Measurements from ENCODE around the gene CUL4A. TPM values are rescaled to one million over a fixed set of nuclear protein-coding genes. Genes with fewer than 3 reads are reported as not detected.

CUL4A gene
- total and polyA plus RNA-seq, 8 donors: 18.1 to 33.4 (median 28.9) TPM

- no peak for DNase-seq
- no peak overlapping the region for H3K27ac ChIP-seq
- no peak for ATAC-seq
- WGBS, 2 donors: 83 to 89% methylated on average over 5 of the region's 5 CpGs
- intact Hi-C loops (cut with DNase I): no loop called here
- no peak overlapping the region for H3K4me3 ChIP-seq
- no peak for TF ChIP-seq CTCF (IDR thresholded peaks at IDR 0.05)
- no peaks in the 10 kb centered on the region for H3K27me3 ChIP-seq
- no peaks in the 10 kb centered on the region for H3K36me3 ChIP-seq
- H3K4me1 ChIP-seq: peaks cover 10 to 21% (median 15%) of the 10 kb centered on the region in 3 donors
- FAIRE-seq: no peak
- no peaks in the 10 kb centered on the region for H3K9me3 ChIP-seq
These were observed 5.1 kb upstream of the CUL4A start for GRCh38 chr13:113204378-113204734.

GRCh38 chr13:113205428-113205931 lies 3.9 kb upstream of the CUL4A start:
- 64 to 85% methylated on average over 5 of the region's 5 CpGs for WGBS, 2 donors
- no peak for ATAC-seq
- no peak for DNase-seq
- Histone ChIP-seq H3K27ac (no peak overlapping the region), H3K4me3 (no peak overlapping the region), H3K36me3 (no peaks in the 10 kb centered on the region), H3K4me1 (peaks cover 15 to 21% (median 16%) of the 10 kb centered on the region in 3 donors), H3K9me3 (no peaks in the 10 kb centered on the region), H3K27me3 (no peaks in the 10 kb centered on the region)
- intact Hi-C loops (cut with DNase I): no loop called here
- FAIRE-seq: no peak
- no peak for TF ChIP-seq CTCF (IDR thresholded peaks at IDR 0.05)

GRCh38 chr13:113207460-113207859 lies 2.0 kb upstream of the CUL4A start:
- H3K4me1 ChIP-seq: peaks cover 15 to 32% (median 20%) of the 10 kb centered on the region in 3 donors
- H3K36me3 ChIP-seq: peaks cover 0 to 5% (median 0%) of the 10 kb centered on the region in 3 donors
- DNase-seq (no peak), FAIRE-seq (no peak), ATAC-seq (no peak)
- intact Hi-C loops (cut with DNase I): no loop called here
- H3K27me3 ChIP-seq: no peaks in the 10 kb centered on the region
- 24 to 30% methylated on average over 3 of the region's 3 CpGs for WGBS, 2 donors
- H3K4me3 ChIP-seq: peak overlapping the region; percentile 79 to 98 (median 94)
- H3K9me3 ChIP-seq: no peaks in the 10 kb centered on the region
- peak overlapping the region in 1 of 4 donors; percentile 100 for H3K27ac ChIP-seq
- TF ChIP-seq CTCF (IDR thresholded peaks at IDR 0.05): no peak

- Histone ChIP-seq H3K4me3 (peak overlapping the region; percentile 79 to 98 (median 94)), H3K9me3 (no peaks in the 10 kb centered on the region), H3K27me3 (no peaks in the 10 kb centered on the region), H3K36me3 (peaks cover 0 to 5% (median 0%) of the 10 kb centered on the region in 3 donors), H3K4me1 (peaks cover 15 to 32% (median 20%) of the 10 kb centered on the region in 3 donors), H3K27ac (peak overlapping the region; percentile 93 to 100 (median 98))
- 0 to 1% methylated on average over 44 of the region's 44 CpGs for WGBS, 2 donors
- ATAC-seq (peak; percentile 40 to 52 (median 47)), FAIRE-seq (no peak), DNase-seq (peak in 5 of 6 donors; percentile 33 to 84 (median 49))
- intact Hi-C loops (cut with DNase I): no loop called here
- no peak for TF ChIP-seq CTCF (IDR thresholded peaks at IDR 0.05)
These were observed 1.5 kb upstream of the CUL4A start for GRCh38 chr13:113207890-113208420.

All from pancreas (tissue), 10 donors.